ENCODE results near the gene MAFG. TPM values are rescaled to one million over a fixed set of nuclear protein-coding genes. Genes with fewer than 3 reads are reported as not detected.

Gene MAFG
- total and polyA plus RNA-seq, 2 of the 13 experiments (the other 11 are each of a cell fraction or from before 2014, with no cell fraction given): 14.5 to 20.0 TPM

DNA sequence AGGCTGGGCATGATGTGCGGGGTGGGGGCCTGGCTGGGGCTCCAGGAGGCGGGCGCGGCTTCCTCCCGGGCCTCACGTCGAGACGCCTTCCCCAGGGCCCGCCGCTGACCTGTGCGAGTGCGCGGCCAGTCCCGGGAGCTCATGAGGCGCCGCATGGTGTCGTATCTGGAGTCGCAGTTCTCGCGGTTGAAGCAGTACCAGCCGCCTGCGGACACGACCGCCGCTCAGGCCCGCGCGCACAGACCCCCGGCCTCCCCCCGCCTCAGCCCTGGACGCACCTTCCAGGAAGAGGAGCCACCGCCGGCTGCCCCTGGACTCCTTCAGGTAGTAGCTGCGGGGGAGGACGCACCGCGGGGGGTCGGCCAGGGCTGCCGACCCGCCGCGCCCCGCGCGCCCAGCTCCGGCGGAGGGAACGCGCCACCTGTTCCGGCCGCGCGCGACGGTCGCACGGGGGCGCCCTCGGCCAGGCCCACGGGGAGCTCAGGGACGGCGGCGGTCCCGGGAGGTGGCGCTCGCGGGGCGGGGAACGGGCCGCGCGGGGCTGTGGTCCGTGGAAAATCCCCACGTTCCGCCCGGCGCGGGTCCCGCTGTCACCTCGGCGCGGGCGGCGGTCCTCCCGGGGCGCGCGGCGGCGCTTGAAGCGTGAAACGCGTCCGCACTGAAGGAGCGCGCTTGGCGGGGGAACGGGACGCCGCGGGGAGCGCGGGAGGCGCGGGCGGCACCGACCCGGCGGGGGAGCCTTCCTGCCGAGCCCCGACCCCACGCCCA is 32.0 kb upstream of the MAFG start (continued):
- no peak for TF ChIP-seq LCORL (IDR thresholded peaks at IDR 0.05)
- TF ChIP-seq LCORL (CRISPR knock-in tag; IDR thresholded peaks at IDR 0.05): no peak; the same call in 1 of the 2 replicates
- peak; percentile 62; the same call in 1 of the 2 replicates for TF ChIP-seq ZHX1 (CRISPR knock-in tag; IDR thresholded peaks at IDR 0.05; ENCODE audit: low read depth)
- no peak for TF ChIP-seq AHR (CRISPR knock-in tag; IDR thresholded peaks at IDR 0.05)
- peak; percentile 19; the same call in 1 of the 2 replicates for TF ChIP-seq ZNF816 (CRISPR knock-in tag; IDR thresholded peaks at IDR 0.05; ENCODE audit: borderline replicate concordance)
- TF ChIP-seq ZNF468 (CRISPR knock-in tag; IDR thresholded peaks at IDR 0.05): no peak
- TF ChIP-seq, protein P1, sequence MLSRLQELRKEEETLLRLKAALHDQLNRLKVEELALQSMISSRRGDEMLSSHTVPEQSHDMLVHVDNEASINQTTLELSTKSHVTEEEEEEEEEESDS (CRISPR knock-in tag; IDR thresholded peaks at IDR 0.05; ENCODE audit: borderline replicate concordance): no peak
- no peak for TF ChIP-seq ZNF781 (CRISPR knock-in tag; IDR thresholded peaks at IDR 0.05; ENCODE audit: borderline replicate concordance, not compliant biosample characterization)
- no peak for TF ChIP-seq ZBTB40 (IDR thresholded peaks at IDR 0.05)
- no peak; the same call in 1 of the 2 replicates for TF ChIP-seq ZBTB40 (CRISPR knock-in tag; IDR thresholded peaks at IDR 0.05)
- TF ChIP-seq ZNF280D (CRISPR knock-in tag; IDR thresholded peaks at IDR 0.05): peak; percentile 43; the same call in 1 of the 2 replicates
- no peak for TF ChIP-seq ZNF30 (CRISPR knock-in tag; IDR thresholded peaks at IDR 0.05)
- peak; percentile 42; the same call in 1 of the 2 replicates for TF ChIP-seq ZC3H13 (CRISPR knock-in tag; IDR thresholded peaks at IDR 0.05)

All from HepG2 (cell line).